GM19455 (cell line): ENCODE data around the gene FUNDC1.

Experiments used
- ATAC-seq: cut with Tn5 transposase; IDR thresholded peaks from one replicate; pipeline ENCODE4 v1.9.1; 2021; ENCODE audit not compliant: unreplicated experiment

Gene FUNDC1

GRCh38 chrX:44482575-44482974, 60.1 kb downstream of the FUNDC1 start:
- no peak for ATAC-seq

DNA sequence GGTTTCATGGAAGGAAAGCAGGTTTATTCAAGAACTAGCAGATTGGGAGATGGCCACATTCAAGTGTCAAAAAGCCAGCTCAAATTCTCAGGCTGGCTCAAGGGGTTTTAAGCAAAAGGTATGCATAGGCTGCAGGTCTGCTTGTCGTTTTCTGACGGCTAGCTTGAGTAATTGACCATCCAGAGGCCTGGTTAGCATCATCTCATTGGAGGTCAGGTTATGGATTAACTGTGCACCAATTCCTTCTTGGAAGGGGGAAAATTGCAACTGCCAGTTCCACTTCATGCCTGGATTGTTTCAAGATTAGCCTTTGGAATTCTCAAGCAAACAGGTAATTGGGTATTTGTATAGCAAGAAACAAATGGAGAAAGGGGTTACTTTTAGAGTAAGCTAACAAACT, 62.1 kb downstream of the FUNDC1 start:
- ATAC-seq, result no peak

GRCh38 chrX:44474410-44474809, 68.2 kb downstream of the FUNDC1 start:
- no peak for ATAC-seq
